GM12864 (cell line): ENCODE data around the gene TENM3.

Experiments
- DNase-seq: peaks from one replicate; pipeline ENCODE4 v3.0.0-alpha.2; 2011; ENCODE audit warnings: low read depth
- H3K4me3 ChIP-seq: 2 replicates; pipeline ENCODE4 v1.5.1; 2011; ENCODE audit warnings: mild to moderate bottlenecking, low read depth, low read length, control low read depth
- TF ChIP-seq, protein P1 (sequence below): IDR thresholded peaks from 2 replicates; pipeline ENCODE4 v1.5.1; 2011; ENCODE audit warnings: low read depth, mild to moderate bottlenecking, moderate library complexity, low read length, control low read depth, inconsistent platforms; ENCODE audit errors: missing control alignments

The TENM3 gene

DNA sequence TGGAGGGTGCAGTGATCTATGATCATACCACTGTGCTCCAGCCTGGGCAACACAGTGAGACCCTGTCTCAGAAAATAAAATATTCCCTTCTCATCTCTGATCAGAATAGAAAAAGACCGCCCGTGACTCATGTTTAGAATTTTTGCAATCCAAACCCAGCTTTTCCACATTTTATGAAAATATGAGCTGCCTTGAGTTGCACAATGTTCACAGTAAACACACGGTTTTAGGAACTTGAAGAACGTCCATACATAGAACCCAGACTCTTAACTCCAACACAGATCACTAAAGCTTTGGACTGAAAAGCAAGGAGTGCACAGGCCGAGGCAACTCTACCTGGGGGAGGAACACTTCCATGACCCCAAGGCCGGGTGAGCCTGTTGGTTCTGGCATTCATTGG is 305.0 kb downstream of the TENM3 start:
- no peak for DNase-seq
- H3K4me3 ChIP-seq, result no peak overlapping the region
- TF ChIP-seq, protein P1, sequence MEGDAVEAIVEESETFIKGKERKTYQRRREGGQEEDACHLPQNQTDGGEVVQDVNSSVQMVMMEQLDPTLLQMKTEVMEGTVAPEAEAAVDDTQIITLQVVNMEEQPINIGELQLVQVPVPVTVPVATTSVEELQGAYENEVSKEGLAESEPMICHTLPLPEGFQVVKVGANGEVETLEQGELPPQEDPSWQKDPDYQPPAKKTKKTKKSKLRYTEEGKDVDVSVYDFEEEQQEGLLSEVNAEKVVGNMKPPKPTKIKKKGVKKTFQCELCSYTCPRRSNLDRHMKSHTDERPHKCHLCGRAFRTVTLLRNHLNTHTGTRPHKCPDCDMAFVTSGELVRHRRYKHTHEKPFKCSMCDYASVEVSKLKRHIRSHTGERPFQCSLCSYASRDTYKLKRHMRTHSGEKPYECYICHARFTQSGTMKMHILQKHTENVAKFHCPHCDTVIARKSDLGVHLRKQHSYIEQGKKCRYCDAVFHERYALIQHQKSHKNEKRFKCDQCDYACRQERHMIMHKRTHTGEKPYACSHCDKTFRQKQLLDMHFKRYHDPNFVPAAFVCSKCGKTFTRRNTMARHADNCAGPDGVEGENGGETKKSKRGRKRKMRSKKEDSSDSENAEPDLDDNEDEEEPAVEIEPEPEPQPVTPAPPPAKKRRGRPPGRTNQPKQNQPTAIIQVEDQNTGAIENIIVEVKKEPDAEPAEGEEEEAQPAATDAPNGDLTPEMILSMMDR, result no peak

DNA sequence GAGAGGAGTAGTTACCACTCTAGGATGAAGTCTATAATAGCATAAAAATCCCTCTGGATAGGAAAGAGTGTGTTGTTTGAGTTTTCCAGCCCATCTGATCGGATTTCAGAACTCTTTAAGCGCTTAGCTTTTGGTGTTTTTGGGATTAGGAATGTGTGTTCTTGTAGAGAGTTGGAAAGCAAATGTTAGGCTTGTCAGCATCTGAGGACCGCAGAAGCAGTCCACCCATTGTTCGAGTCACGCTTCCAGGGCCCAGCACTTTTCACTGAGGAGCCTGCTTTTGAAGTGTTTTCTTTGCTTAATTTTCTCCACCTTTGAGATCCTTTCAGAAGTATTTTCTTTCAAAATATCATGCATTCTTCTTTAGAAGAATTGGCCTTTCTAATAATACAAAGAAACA is 306.2 kb downstream of the TENM3 start:
- H3K4me3 ChIP-seq, result no peak overlapping the region
- no peak for DNase-seq
- TF ChIP-seq, protein P1, result no peak

DNA sequence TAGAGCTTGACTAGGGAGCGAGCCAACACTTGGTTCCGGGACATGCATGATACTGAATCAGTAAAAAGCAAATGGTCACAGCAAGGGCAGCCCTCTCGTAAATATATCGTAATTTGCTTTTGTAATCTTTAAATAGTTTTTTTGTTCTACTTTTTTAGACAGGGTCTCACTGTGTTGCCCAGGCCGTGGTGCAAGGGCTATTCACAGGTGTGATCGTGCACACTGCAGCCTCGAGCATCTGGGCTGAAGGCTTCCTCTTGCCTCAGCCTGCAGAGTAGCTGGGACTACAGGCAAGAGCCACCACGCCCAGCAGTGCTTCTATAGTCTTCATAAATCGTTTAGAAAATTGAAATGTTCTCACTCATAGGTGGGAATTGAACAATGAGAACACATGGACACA is 309.7 kb downstream of the TENM3 start:
- DNase-seq, result no peak
- no peak overlapping the region for H3K4me3 ChIP-seq
- TF ChIP-seq, protein P1, result no peak

DNA sequence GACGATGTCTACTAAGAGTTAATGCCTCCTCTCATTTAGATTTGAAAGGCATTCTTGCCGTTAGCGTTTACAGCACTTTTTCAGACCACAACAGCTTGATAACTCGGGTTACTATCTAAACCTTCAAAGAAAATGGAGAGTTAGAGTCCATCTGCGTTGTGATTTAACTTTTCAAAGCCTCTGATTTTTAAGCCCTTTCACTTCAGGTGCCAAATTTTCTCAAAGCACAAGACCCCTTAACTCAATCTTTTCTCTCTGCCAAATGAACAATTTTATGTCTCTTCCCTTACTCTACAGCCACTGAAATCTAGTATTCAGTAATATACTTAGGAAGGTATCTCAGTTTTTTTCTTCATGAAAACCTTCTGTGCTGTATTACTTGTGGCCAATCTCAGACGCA is 310.5 kb downstream of the TENM3 start:
- TF ChIP-seq, protein P1, result no peak
- DNase-seq, result no peak

DNA sequence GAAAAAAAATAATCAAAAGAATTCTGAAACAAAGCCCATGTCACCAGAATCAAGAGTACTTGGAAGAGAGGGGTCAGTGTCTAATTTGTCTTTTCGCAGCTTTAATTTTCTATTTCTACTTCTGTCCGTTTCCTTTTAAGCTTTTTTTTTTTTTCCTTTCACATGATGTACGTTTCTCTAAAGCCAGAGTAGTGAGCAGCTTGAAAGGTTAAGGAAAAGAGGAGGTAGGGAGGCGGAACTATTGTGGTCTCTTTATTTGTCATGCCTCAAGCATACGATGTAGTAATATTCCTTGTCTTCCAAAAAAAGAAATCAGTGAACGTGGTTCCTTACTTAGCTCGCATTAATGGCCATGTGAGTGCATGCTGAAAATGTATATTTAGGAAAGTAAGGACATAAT is 311.5 kb downstream of the TENM3 start:
- no peak overlapping the region for H3K4me3 ChIP-seq
- TF ChIP-seq, protein P1, result no peak
- no peak for DNase-seq

More for the DNA sequence above, 310.5 kb downstream of the TENM3 start:
- no peak overlapping the region for H3K4me3 ChIP-seq

DNA sequence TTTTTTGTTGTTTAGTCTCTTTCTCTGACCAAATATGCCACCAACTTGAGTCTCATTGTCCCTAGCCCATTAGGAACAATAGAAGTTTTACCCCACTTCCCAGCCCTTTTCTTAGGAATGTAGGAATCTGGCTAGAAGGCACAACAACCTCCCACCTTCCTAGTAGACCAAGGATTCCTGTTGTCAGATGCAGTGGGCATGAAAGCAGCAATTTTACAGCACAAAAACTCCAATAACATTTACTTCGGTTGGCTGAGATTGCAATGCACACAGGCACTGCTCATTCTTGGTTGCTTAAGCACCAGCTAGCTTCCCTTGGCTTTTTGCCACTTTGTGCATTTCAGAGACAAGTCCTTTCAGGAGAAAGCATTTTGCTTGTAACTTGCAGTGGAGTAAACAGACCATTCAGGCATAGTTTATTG is 312.8 kb downstream of the TENM3 start:
- TF ChIP-seq, protein P1, result no peak
- no peak for DNase-seq
- no peak overlapping the region for H3K4me3 ChIP-seq

DNA sequence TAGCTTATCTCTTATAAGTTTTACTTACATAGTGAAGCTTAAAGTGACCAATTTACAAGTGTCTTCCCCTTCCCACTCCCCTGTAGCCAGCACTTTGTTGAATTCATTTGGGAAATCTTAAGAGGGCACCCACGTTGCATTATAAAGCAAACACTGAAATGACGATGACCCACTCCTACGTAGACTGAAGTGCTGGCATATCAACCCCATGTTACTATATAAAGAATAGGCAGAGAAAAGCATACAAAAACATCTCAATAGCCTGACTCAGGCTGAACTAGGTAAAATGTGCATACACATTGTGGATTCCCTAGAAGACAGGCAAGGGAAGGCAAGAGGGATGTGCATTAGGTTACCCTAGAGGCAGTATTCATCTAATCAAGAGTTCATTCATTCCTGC is 313.4 kb downstream of the TENM3 start:
- TF ChIP-seq, protein P1, result no peak
- DNase-seq, result no peak
- H3K4me3 ChIP-seq, result no peak overlapping the region
